Fibroblast of the aortic adventitia (primary cell): Measurements from ENCODE around the gene BMF. TPM values are rescaled to one million over a fixed set of nuclear protein-coding genes. Genes with fewer than 3 reads are reported as not detected.

Source experiments
- DNase-seq: peaks from one replicate; pipeline ENCODE4 v3.0.0-alpha.2; 2010; ENCODE audit warnings: low read depth
- H3K4me3 ChIP-seq: 2 replicates; pipeline ENCODE4 v1.5.1; 2011; ENCODE audit warnings: low read depth, mild to moderate bottlenecking, control low read depth, low read length, moderate library complexity
- total RNA-seq: library from RNA; depleted of rRNA; stranded (reverse); fragments of >200 nt; gene quantifications from 2 replicates; pipeline ENCODE4 v1.2.3, GENCODE V29; 2012; ENCODE audit warnings: low replicate concordance
- TF ChIP-seq, protein P1 (sequence below): IDR thresholded peaks from 2 replicates; pipeline ENCODE4 v1.5.1; 2011; ENCODE audit warnings: mild to moderate bottlenecking, low read length, control low read depth, inconsistent platforms; ENCODE audit not compliant: insufficient read depth

Gene BMF
- total RNA-seq, 1 donor, result 2.3 TPM

DNA sequence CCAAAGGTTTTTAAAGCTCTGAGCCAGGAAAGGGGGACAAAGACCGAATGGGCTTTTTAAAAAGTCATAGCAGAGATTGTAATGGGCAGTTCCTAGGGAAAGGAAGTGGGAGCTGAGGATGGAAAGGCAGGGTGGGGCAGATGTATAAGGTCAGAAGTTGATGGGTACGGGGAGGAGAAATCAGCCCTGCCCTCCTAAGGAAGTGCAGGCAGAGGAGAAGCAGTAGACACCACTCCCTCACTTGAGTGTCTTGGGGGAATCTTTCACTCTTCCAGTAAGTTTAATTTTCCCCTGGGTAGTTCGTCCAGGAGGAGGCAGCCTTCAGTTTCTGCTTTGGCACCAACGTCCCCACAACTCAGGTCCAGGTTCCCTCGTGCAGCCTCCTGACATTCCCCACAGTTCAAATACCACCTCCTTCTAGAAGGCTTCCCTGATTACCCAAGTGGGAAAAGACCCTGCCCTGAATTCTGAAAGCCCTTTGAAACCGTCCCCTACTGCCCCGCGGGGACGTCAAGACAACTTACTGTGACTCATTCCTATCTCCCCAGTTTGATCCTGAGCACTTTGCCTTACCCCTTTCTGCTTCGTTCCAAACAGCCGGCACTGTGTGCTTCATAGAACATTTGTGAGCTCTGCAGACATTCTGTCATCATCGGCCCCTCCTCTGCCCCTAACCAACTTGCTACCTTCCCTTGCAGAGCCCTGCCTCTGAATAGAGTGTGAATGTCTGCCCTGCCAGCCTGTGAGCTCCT, 55.4 kb downstream of the BMF start:
- no peak overlapping the region for H3K4me3 ChIP-seq
- TF ChIP-seq, protein P1, sequence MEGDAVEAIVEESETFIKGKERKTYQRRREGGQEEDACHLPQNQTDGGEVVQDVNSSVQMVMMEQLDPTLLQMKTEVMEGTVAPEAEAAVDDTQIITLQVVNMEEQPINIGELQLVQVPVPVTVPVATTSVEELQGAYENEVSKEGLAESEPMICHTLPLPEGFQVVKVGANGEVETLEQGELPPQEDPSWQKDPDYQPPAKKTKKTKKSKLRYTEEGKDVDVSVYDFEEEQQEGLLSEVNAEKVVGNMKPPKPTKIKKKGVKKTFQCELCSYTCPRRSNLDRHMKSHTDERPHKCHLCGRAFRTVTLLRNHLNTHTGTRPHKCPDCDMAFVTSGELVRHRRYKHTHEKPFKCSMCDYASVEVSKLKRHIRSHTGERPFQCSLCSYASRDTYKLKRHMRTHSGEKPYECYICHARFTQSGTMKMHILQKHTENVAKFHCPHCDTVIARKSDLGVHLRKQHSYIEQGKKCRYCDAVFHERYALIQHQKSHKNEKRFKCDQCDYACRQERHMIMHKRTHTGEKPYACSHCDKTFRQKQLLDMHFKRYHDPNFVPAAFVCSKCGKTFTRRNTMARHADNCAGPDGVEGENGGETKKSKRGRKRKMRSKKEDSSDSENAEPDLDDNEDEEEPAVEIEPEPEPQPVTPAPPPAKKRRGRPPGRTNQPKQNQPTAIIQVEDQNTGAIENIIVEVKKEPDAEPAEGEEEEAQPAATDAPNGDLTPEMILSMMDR, result no peak
- DNase-seq, result no peak

DNA sequence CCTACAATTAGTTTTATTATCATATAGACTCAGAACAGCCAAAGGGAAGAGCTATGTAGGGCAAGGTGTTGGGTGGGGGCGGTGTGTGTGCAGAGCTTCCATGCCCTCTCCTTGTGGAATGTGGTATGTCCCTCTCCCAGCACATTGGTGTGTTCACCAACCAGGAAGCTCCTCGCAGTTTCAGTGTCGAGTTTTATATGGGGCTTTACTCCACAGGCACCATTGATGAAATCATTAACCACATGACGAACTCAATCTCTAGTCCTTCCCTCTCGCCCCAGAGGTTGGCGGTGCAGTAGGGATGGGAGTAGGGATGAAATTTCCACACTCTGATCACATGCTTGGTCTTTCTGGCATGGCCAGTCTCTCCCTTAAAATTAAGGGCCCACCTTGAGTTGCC, 56.1 kb downstream of the BMF start:
- TF ChIP-seq, protein P1, result no peak
- DNase-seq, result no peak
- no peak overlapping the region for H3K4me3 ChIP-seq

DNA sequence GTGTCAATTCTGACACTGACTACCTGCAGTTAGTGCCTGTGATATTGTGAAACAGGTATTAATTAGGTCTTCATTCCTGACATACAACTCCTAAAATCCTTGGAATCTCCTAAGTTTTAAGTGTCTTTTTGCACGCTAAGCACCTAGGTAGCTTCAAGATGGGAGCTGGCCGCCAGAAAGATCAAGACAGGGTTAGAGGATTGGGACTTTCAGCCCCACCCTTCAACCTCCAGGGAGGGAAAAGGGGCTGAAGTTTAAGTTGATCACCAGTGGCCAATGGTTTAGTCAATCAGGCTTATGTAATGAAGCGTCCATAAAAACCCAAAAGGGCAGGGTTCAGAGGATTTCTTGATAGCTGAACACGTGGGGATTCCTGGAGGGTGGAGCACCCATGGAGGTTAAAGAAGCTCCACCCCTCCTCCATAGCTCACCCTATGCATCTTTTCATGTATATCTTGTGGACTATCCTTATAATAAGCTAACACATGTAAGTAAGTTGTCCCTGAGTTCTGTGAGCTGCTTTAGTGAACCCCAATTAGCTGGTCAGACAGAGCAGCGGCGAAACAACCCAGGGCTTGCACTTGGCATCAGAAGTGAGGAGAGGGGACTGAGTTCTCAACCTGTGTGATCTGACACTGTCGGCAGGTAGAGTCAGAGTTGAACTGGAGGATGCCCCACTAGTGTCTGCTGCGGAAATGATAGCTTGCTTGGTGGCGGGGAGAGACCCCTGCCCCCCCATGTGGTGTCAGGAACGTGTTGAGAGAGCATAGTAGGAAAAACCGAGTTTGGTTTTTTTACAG, 56.9 kb downstream of the BMF start:
- TF ChIP-seq, protein P1, result no peak
- no peak overlapping the region for H3K4me3 ChIP-seq
- no peak for DNase-seq

DNA sequence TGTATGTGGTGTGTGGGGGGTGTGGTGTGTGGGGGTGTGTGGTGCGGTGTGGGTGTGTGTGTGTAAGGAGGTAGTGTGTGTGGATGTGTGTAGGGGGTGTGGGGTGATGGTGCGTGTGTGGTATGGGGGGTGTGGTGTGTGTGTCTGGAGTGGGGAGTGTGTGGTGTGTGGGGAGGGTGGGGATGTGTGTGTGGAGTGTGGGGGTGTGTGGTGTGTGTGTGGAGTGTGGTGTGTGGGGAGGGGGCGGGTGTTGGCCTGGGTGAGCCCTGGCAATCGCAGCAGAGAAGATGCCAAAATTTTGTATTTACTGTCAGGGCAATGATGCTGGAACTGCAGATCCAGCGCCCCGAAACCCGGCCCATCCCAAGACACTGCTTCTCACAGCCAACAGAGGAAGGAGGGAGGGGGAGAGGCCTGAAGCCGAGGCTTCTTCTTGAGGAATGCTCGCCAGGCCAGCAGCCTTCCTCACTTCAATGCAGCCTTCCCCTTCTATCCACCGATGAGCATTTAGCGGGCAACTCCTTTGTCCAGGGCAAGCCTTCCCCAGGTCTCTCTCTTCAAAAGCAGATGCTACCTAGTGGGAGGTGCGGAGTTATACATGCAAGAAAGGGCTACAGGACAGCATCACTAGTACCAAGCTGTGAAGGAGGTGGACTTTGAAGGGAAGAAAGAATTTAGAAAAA, 57.8 kb downstream of the BMF start:
- DNase-seq, result peak; percentile 53
- TF ChIP-seq, protein P1, result no peak
- no peak overlapping the region for H3K4me3 ChIP-seq

DNA sequence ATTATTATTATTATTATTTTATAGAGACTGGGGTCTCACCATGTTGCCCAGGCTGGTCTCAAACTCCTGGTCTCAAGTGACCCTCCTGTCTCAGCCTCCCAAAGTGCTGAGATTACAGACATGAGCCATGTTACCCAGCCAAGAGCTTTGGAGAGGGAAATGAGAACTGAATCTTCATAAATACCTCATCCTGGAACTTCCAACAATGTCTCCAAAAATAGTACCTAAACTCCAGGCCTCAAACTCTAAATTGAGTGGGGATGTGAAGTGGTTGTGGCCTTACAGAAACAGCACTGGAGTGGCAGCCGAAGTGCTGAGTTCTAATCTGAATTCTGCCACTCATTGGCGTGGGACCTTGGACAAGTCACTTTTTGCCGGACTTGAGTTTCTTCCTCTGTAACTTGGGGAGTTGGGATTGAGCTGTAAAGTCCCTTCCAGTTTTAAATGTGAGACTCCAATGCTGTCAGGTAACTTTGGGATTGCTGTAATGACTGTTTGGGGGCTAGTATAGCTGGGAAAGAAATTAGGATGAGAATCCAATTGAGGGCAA, 59.7 kb downstream of the BMF start:
- no peak for DNase-seq
- TF ChIP-seq, protein P1, result no peak
- H3K4me3 ChIP-seq, result no peak overlapping the region

DNA sequence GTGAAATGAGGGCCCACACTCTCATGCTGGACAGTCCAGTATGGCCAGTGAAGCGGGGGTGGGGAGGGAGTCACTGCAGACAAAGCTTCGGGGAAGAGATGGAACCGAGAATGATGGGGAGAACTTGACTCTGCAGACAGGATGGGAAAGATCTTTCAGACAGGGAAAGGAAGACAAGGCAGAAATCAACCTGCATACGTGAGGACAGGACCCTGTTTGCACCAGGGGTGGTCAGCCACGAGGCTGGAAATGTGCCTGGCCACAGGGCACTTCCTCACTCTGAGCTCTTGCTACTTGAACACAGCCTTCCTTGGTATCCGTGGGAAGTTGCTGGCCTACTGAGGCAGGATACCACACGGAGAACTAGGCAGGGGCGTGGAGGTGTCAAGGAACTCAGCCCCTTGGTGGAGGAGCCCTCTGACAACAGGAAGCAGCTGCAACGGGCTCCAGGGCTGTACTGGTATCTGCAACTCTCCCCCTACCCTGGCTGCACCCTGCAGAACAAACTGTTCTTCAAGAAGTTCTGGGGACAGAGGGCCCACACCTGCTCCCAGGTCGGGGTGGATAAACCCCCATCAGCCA, 60.4 kb downstream of the BMF start:
- H3K4me3 ChIP-seq, result no peak overlapping the region
- no peak for DNase-seq
- TF ChIP-seq, protein P1, result no peak
